ENCODE data around the gene PTPN4. TPM values are rescaled to one million over a fixed set of nuclear protein-coding genes. Genes with fewer than 3 reads are reported as not detected.

PTPN4 gene
- total and polyA plus RNA-seq, 9 of the 15 experiments (the other 6 are each of a cell fraction or from before 2014, with no cell fraction given), result 5.0 to 32.8 (median 27.3) TPM

DNA sequence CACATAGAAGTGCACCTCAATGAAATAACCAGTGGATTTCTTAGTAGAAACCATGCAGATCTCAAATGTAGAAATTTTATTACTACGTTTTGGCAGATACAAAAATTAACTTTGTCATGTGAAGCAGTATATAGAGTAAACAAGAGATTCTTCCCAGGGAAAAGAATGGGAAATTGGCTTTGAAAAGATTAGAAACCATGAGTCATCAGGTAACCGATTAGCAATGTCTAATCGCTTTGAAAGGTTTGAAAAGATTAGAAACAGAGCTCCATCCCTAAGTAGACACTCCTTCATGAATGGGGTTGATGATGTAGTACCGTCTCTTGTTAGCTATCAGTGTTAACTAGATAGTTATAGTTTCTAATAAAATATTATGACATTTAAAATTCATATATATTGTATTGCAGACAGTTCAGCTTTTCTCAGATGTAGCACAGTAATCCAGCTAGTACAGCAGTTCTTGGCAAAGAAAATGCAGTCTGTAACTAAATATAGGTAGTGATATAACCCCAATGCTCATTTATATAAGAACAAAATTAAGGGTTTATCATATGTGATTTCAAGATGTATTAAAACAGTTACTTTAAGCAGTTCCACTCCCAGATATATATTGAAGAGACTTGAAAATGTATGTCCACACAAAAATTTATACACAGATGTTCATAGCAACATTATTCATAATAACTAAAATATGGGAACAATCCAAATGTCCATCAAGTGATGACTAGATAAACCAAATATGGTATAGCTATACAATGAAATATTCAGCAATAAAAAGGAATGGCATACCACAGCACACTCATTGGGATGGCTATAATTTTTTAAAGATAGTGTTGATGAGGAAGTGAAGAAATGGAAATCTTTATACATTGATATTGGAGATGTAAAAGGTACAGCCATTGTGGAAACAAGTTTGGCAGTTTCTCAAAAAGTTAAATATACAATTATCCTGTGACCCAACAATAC lies 113.9 kb downstream of the PTPN4 start:
- ChIA-PET POLR2A (interaction anchor here (0.6 kb wide), 1 partner anchor 275 kb away, joined by 3 read pairs; no protein-coding TSS in a partner anchor), CTCF (ENCODE audit: low intra/inter-chr PET ratio) (no interaction called here)
- no peaks in the 10 kb centered on the region for H3K9me1 ChIP-seq (ENCODE audit: control insufficient read depth, insufficient read depth, low read length)
- WGBS (ENCODE audit: insufficient coverage, low coverage, missing lambda C conversion rate), result 5% methylated on average over 4 of the region's 4 CpGs
- intact Hi-C loops (cut with micrococcal nuclease) (no loop called here), in situ Hi-C loops (cut with MboI) (no loop called here)
- FAIRE-seq, result peak; percentile 6
- peak in 1 of 4 experiments; percentile 9 for DNase-seq (ENCODE audit: extremely low read depth in 1 of 4, low spot score in 3 of 4)
- H3K4me3 ChIP-seq, result no peak overlapping the region
- no peak overlapping the region for H3K4me2 ChIP-seq (ENCODE audit: insufficient read depth, low read length)
- H3K27me3 ChIP-seq (ENCODE audit: control insufficient read depth in 2 of 2, insufficient read depth in 2 of 2, low read length in 2 of 2), result no peaks in the 10 kb centered on the region
- no TSS peak for BruUV-seq (replicated peaks)
- no peak overlapping the region for H3K9ac ChIP-seq (ENCODE audit: insufficient read depth in 1 of 2, low read depth in 2 of 2, low read length in 2 of 2)
- no peaks in the 10 kb centered on the region for H3K9me3 ChIP-seq (replicated peaks; ENCODE audit: control insufficient read depth, insufficient read depth, low read depth, low read length)
- H4K20me1 ChIP-seq (replicated peaks; ENCODE audit: control insufficient read depth, insufficient read depth, low read length), result no peaks in the 10 kb centered on the region
- ATAC-seq, result no peak
- no peaks in the 10 kb centered on the region for H3K4me1 ChIP-seq (replicated peaks in 1 of 2; ENCODE audit: control insufficient read depth in 2 of 2, insufficient read depth in 2 of 2, low read length in 2 of 2)
- no peak overlapping the region for H3K27ac ChIP-seq (ENCODE audit: extremely low read depth, low read depth, low read length)
- H3K36me3 ChIP-seq (ENCODE audit: control insufficient read depth, insufficient read depth, low read length), result no peaks in the 10 kb centered on the region
- no peaks in the 10 kb centered on the region for H3K79me2 ChIP-seq (ENCODE audit: control insufficient read depth, insufficient read depth, low read length)
- H2AFZ ChIP-seq (ENCODE audit: low read depth, low read length), result no peak overlapping the region
- TF ChIP-seq BCLAF1 (IDR thresholded peaks at IDR 0.05; ENCODE audit: borderline replicate concordance in 1 of 2, control insufficient read depth in 1 of 2, low read depth in 2 of 2, low read length in 1 of 2), result no peak
- TF ChIP-seq SIN3A (IDR thresholded peaks at IDR 0.05; ENCODE audit: borderline replicate concordance in 2 of 2, control insufficient read depth in 1 of 2, low read depth in 2 of 2, low read length in 2 of 2), result no peak
- TF ChIP-seq ELF1 (tag; IDR thresholded peaks at IDR 0.05), result no peak
- no peak for TF ChIP-seq SP1 (CRISPR knock-in tag; IDR thresholded peaks at IDR 0.05)
- no peak for TF ChIP-seq MTA3 (IDR thresholded peaks at IDR 0.05; ENCODE audit: borderline replicate concordance)
- peak; percentile 62 for TF ChIP-seq DPF2 (IDR thresholded peaks at IDR 0.05)
- no peak for TF ChIP-seq CAMTA2 (CRISPR knock-in tag; conservative IDR thresholded peaks at IDR 0.05)
- peak; percentile 55 for TF ChIP-seq ARID1B (IDR thresholded peaks at IDR 0.05)
- TF ChIP-seq, protein P1, sequence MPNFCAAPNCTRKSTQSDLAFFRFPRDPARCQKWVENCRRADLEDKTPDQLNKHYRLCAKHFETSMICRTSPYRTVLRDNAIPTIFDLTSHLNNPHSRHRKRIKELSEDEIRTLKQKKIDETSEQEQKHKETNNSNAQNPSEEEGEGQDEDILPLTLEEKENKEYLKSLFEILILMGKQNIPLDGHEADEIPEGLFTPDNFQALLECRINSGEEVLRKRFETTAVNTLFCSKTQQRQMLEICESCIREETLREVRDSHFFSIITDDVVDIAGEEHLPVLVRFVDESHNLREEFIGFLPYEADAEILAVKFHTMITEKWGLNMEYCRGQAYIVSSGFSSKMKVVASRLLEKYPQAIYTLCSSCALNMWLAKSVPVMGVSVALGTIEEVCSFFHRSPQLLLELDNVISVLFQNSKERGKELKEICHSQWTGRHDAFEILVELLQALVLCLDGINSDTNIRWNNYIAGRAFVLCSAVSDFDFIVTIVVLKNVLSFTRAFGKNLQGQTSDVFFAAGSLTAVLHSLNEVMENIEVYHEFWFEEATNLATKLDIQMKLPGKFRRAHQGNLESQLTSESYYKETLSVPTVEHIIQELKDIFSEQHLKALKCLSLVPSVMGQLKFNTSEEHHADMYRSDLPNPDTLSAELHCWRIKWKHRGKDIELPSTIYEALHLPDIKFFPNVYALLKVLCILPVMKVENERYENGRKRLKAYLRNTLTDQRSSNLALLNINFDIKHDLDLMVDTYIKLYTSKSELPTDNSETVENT (CRISPR knock-in tag; IDR thresholded peaks at IDR 0.05), result no peak
- no peak for TF ChIP-seq GABPB1 (CRISPR knock-in tag; IDR thresholded peaks at IDR 0.05)
- TF ChIP-seq SNIP1 (IDR thresholded peaks at IDR 0.05; ENCODE audit: low read depth), result no peak
- no peak for TF ChIP-seq FOXA1 (IDR thresholded peaks at IDR 0.05; ENCODE audit: borderline replicate concordance)
- no peak for TF ChIP-seq POLR2AphosphoS2 (IDR thresholded peaks at IDR 0.05; ENCODE audit: low read length)
- TF ChIP-seq ZNF3 (CRISPR knock-in tag; IDR thresholded peaks at IDR 0.05), result no peak
- no peak for TF ChIP-seq BHLHE40 (IDR thresholded peaks at IDR 0.05; ENCODE audit: low read length)

Data from K562 (cell line).